MM.1S (cell line): ENCODE results near the gene NMS.

Experiments used
- DNase-seq: peaks from one replicate; pipeline ENCODE4 v3.0.0-alpha.2; 2015
- H2AFZ ChIP-seq: fragments of 300-600 bp; sonication (generic); 2 replicates; pipeline ENCODE4 v1.6.0; 2016; ENCODE audit warnings: antibody characterized with exemption, low read length
- H3F3A ChIP-seq: fragments of 300-600 bp; sonication (generic); 2 replicates; pipeline ENCODE4 v1.6.1; 2016; ENCODE audit warnings: mild to moderate bottlenecking, antibody characterized with exemption, low read length, moderate library complexity, mixed read lengths; ENCODE audit not compliant: insufficient read depth
- H3K27ac ChIP-seq: fragments of 300-600 bp; sonication (generic); 2 replicates; pipeline ENCODE4 v1.5.1; 2016; ENCODE audit warnings: mild to moderate bottlenecking, low read length
- H3K27me3 ChIP-seq: fragments of 300-600 bp; sonication (generic); replicated peaks from 2 replicates; pipeline ENCODE4 v1.6.0; 2016; ENCODE audit warnings: low read length; ENCODE audit not compliant: insufficient read depth
- H3K36me3 ChIP-seq: fragments of 300-600 bp; sonication (generic); replicated peaks from 2 replicates; pipeline ENCODE4 v1.6.1; 2016; ENCODE audit warnings: mild to moderate bottlenecking, low read length, mixed read lengths; ENCODE audit not compliant: insufficient read depth
- H3K4me1 ChIP-seq: fragments of 300-600 bp; sonication (generic); 2 replicates; pipeline ENCODE4 v1.6.1; 2016; ENCODE audit warnings: low read length, mixed read lengths
- H3K4me2 ChIP-seq: fragments of 300-600 bp; sonication (generic); 2 replicates; pipeline ENCODE4 v1.6.0; 2016; ENCODE audit warnings: low read depth, low read length
- H3K4me3 ChIP-seq: fragments of 300-600 bp; sonication (generic); 2 replicates; pipeline ENCODE4 v1.5.1; 2016; ENCODE audit warnings: low read length, mixed read lengths
- H3K79me2 ChIP-seq: fragments of 300-600 bp; sonication (generic); 2 replicates; pipeline ENCODE4 v1.6.1; 2016; ENCODE audit warnings: mixed run types, low read length, mixed read lengths
- H3K9ac ChIP-seq: fragments of 300-600 bp; sonication (generic); 2 replicates; pipeline ENCODE4 v1.6.1; 2016; ENCODE audit warnings: low read length, mixed read lengths
- H3K9me2 ChIP-seq: fragments of 300-600 bp; sonication (generic); replicated peaks from 2 replicates; pipeline ENCODE4 v1.6.1; 2016; ENCODE audit warnings: mild to moderate bottlenecking, low read length, mixed read lengths; ENCODE audit not compliant: insufficient read depth
- H3K9me3 ChIP-seq: fragments of 300-600 bp; sonication (generic); replicated peaks from 2 replicates; pipeline ENCODE4 v1.6.1; 2016; ENCODE audit warnings: mild to moderate bottlenecking, low read length, mixed read lengths; ENCODE audit not compliant: insufficient read depth
- H4K20me1 ChIP-seq: fragments of 300-600 bp; sonication (generic); 2 replicates; pipeline ENCODE4 v1.6.1; 2016; ENCODE audit warnings: mild to moderate bottlenecking, low read length, moderate library complexity, mixed read lengths; ENCODE audit not compliant: insufficient read depth
- CTCF ChIP-seq: fragments of 300-600 bp; sonication (generic); IDR thresholded peaks from 2 replicates; pipeline ENCODE4 v1.5.1; 2016; ENCODE audit warnings: antibody characterized with exemption, low read length, mixed read lengths
- EZH2 ChIP-seq: fragments of 300-600 bp; sonication (generic); optimal IDR thresholded peaks from 2 replicates; pipeline ENCODE3; 2017; ENCODE audit warnings: low read depth, mild to moderate bottlenecking, antibody characterized with exemption, low read length, mixed read lengths
- EZH2phosphoT487 ChIP-seq: fragments of 300-600 bp; sonication (generic); IDR thresholded peaks from 2 replicates; pipeline ENCODE4 v1.6.1; 2018; ENCODE audit warnings: antibody characterized with exemption, low read length

NMS gene

GRCh38 chr2:100429726-100430125 is 40.6 kb upstream of the NMS start:
- Histone ChIP-seq H3K4me3 (no peak overlapping the region), H3K36me3 (no peaks in the 10 kb centered on the region), H3K79me2 (no peaks in the 10 kb centered on the region), H2AFZ (no peak overlapping the region), H3F3A (no peaks in the 10 kb centered on the region), H4K20me1 (no peaks in the 10 kb centered on the region), H3K4me2 (no peak overlapping the region), H3K9me2 (no peaks in the 10 kb centered on the region), H3K9me3 (no peaks in the 10 kb centered on the region), H3K9ac (no peak overlapping the region), H3K27ac (no peak overlapping the region), H3K4me1 (no peaks in the 10 kb centered on the region), H3K27me3 (no peaks in the 10 kb centered on the region)
- TF ChIP-seq EZH2 (no peak), EZH2phosphoT487 (no peak), CTCF (no peak)
- DNase-seq, result no peak

GRCh38 chr2:100437751-100438150 is 32.5 kb upstream of the NMS start:
- Histone ChIP-seq H3K36me3 (no peaks in the 10 kb centered on the region), H3K9me3 (no peaks in the 10 kb centered on the region), H3K9ac (no peak overlapping the region), H3K27me3 (no peaks in the 10 kb centered on the region), H3K79me2 (no peaks in the 10 kb centered on the region), H4K20me1 (no peaks in the 10 kb centered on the region), H3K4me1 (no peaks in the 10 kb centered on the region), H3K27ac (no peak overlapping the region), H3K9me2 (no peaks in the 10 kb centered on the region), H3K4me2 (no peak overlapping the region), H3F3A (no peaks in the 10 kb centered on the region), H3K4me3 (no peak overlapping the region), H2AFZ (no peak overlapping the region)
- no peak for DNase-seq
- TF ChIP-seq EZH2 (no peak), CTCF (no peak), EZH2phosphoT487 (no peak)

GRCh38 chr2:100446696-100447095 is 23.6 kb upstream of the NMS start:
- Histone ChIP-seq H3F3A (no peaks in the 10 kb centered on the region), H3K27me3 (no peaks in the 10 kb centered on the region), H4K20me1 (no peaks in the 10 kb centered on the region), H3K36me3 (no peaks in the 10 kb centered on the region), H3K9me3 (no peaks in the 10 kb centered on the region), H3K4me2 (no peak overlapping the region), H2AFZ (no peak overlapping the region), H3K4me3 (no peak overlapping the region), H3K27ac (no peak overlapping the region), H3K9me2 (no peaks in the 10 kb centered on the region), H3K9ac (no peak overlapping the region), H3K79me2 (no peaks in the 10 kb centered on the region), H3K4me1 (no peaks in the 10 kb centered on the region)
- TF ChIP-seq CTCF (no peak), EZH2 (no peak), EZH2phosphoT487 (no peak)
- no peak for DNase-seq
